Measurements from ENCODE around the gene TUBB4A.
A peak's percentile ranks its signal among the peaks of the same experiment; 100 is the strongest.
"Not testable (repeated sequence)": the region's sequence is repeated elsewhere in the genome, so short reads cannot be mapped to it uniquely, and the experiment has no call there.

TUBB4A gene

DNA sequence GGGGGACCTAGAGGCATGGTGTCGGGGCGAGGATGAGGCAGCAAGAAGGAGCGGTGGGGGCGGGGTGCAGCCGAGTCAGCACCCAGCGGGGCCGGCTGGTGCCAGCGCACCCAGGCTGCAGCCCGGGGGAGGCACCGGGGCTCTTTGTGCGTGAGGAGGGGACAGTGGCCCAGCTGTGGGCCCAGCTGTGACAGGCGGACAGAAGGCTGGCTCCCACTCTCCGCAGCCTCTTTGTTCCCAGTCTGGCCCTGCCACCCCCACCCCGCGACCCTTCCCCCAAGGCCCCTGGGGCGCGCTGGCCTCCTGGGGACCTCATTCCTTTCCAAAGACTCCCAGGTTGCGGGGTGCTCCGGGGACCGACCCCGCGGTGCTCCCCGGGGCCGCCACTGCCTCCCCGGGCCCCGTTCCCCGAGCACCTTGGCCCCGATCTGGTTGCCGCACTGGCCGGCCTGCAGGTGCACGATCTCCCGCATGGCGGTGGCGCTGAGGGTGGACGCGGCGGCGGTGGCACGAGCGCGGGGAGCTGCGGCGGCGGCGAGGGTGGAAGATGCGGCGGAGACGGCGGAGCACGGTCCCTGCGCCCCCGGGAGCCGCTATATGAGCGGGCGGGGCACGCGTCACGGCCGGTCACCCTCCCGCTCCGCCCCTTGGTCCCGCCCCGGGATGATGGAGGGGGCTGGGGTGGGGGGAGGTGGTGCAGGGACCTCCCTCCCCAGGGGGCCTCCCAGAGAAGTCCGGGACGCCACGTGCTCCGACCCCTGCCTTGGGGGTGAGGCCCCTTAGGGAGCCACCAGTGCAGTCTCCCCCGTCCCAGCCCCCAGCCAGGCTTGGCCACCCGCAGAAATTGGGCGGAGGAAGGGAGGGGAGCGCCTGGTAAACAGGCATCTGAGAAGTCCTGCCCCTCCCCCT lies at the start of gene TUBB4A:
Gene TUBB4A (minus strand): TSS at position 570 of the 909 bp plus-strand sequence. CDS start 97 bp downstream, at position 473.
- no peak for DNase-seq

DNA sequence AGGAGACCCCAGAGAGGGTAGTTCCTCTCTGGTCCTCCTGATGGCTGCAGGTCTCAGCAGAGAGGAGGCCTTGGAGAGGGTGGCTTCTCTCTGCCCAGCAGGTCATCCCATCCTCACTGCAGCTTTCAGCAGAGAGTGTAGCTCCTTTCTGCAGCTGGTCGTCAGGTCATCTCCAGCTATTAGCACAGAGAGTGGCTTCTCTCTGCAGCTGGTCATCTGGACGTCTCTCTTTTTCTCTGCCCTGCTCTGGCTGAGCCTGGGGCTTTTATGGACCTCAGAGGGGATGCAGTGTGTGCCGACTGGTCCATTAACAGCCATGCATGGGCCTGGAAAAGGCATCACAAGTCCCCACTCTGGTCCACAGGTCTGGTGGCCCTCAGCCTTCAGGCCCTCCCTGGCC lies 49.0 kb upstream of the TUBB4A start:
- no peak for DNase-seq

DNA sequence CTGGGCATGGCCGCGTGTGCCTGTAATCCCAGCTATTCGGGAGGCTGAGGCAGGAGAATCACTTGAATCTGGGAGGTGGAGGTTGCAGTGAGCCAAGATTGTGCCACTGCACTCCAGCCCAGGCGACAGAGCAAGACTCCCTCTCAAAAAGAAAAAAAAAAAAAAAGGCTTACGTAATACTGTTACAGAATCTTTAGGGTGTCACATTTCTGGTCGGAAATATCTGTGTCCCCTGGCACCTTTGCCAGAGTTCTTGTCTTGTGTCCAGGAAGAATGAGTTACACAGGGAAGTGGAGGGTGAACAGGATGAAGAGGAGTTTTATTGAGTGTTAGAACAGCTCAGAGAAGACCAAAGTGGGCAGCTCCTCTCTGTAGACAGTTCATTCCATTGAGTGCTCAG lies 48.6 kb upstream of the TUBB4A start:
- DNase-seq: not testable (repeated sequence)

DNA sequence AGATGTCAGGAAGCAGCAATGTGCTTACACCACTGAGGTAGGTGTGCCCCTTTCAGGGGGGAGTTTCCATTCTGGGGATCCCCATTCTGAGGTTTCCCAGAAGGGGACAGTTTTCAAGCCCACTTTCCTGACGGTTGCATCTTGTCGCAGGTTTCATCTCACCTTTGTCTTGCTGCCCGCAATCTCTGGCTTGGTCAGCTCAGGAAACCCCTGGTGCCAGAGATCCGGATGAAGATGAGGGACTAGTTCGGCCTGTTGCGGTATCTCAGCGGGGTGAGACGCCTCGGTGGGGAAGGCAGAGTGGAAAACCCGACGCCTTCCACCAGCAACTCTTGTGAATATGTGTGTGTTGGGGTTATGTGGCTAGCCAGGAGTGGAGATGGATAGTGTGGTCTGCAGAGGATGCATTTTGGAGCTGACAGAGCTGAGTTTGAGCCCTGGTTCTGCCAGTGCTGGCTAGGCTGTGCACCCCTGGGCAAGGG lies 41.8 kb upstream of the TUBB4A start:
- no peak for DNase-seq

DNA sequence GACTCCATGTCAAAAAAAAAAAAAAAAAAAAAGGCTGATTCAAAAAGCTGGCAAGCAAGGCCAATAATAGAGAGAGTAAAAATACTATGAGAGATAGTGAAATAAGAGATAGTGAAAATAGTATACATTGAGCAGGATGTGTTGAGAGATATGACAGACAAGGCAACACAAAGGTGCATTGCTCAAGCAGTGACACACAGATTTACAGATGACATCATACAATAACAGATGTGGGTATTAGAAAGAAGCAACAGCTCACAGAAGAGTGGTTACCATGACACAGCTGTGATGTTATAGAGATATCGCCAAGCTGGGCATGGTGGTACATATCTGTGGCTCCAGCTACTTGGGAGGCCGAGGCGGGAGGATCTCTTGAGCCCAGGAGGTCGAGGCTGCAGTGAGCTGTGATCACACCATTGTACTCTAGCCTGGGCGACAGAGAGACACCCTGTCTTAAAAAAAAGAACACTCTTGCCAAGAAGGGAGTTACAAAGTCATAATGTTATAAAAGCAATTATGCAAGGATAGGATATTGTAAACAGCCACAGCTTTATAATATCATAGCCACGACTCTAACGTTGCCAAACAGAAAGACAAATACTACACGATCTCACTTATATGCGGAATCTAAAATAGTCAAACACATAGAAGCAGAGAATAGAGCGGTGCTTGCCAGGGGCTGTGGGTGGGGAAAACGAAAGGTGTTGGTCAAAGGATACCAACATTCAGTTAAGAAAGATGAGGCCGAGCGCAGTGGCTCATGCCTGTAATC lies 39.0 kb upstream of the TUBB4A start:
- DNase-seq: no peak

DNA sequence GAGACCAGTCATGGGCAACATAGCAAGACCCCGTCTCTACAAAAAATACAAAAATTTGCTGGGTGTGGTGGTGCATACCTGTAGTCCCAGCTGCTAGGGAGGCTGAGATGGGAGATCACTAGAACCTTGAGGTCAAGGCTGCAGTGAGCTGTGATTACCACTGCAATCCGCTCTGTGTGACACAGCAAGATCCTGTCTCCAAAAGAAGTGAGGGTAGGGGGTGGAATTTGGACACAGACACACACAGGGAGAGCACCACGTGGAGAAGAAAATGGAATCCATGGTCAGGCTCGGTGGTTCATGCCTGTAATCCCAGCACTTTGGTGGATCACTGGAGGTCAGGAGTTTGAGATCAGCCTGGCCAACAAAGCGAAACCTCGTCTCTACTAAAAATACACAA lies 37.4 kb upstream of the TUBB4A start:
- DNase-seq: no peak

DNA sequence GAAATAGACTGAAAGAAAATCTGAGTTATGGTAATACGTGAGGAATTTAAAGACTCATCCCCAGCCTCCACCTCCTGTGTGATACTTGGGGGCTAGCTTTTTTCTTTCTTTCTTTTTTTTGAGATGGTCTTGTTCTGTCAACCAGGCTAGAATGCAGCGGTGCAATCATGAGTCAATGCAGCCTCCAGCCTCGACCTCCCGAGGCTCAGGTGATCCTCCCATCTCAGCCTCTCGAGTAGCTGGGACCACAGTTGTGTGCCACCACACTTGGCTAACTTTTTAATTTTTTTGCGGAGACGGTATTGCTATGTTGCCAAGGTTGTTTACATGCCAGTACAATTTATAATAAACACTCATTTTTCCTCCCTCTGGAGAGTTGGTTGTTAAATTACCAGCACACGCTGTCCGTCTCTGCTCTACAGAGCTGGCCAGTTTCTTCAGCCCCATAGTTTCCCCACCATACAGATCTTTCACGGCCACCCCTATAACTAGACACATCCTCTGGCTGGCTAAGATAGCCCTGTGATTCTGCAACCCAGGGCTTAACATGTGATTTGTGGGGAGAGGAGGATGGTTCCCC lies 33.5 kb upstream of the TUBB4A start:
- no peak for DNase-seq

DNA sequence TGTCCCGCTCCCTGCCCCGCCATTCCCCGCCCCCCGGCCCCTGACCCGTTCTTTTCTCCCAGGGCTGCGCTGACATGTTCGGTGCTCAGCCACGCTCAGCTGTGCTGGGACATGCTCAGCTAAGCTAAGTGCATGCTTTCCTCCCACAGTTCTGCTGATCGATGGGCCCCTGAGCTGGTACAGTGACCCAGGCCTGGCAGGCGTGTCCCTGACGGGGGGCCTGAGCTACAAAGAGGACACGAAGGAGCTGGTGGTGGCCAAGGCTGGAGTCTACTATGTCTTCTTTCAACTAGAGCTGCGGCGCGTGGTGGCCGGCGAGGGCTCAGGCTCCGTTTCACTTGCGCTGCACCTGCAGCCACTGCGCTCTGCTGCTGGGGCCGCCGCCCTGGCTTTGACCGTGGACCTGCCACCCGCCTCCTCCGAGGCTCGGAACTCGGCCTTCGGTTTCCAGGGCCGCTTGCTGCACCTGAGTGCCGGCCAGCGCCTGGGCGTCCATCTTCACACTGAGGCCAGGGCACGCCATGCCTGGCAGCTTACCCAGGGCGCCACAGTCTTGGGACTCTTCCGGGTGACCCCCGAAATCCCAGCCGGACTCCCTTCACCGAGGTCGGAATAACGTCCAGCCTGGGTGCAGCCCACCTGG lies 32.5 kb upstream of the TUBB4A start:
- no peak for DNase-seq

DNA sequence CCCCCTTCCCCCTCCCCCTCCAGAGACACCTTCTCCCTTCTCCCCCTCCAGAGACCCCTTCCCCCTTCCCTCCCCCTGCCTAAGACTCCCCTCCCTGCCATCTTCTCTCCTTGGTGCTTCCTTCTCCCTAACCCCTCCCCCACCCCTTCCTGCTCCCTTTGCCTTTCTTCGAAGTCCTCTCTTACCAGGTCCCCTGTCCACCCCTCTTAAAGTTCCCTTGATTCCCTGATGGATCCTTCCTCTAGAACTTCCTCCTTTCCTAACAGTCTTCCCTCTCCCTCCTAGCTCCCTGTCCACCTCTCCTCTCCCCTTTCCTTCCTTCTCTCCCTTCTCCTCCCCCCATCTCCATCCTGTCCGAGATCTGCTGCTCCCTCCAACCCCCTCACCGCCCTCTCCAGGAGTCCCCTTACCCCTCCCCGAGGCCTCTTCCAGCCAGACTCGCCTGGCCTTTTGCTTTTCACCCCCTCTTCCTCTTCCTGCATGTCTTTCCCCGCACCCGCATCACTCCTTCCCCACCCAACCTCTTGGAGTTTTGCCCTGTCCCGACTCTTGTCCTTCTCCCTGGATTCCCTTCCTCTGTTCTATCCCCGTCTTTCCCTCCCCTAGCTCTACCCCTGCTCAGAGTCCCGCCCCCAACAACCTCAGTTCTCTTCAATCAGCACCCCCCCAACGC lies 31.8 kb upstream of the TUBB4A start:
- DNase-seq: no peak

DNA sequence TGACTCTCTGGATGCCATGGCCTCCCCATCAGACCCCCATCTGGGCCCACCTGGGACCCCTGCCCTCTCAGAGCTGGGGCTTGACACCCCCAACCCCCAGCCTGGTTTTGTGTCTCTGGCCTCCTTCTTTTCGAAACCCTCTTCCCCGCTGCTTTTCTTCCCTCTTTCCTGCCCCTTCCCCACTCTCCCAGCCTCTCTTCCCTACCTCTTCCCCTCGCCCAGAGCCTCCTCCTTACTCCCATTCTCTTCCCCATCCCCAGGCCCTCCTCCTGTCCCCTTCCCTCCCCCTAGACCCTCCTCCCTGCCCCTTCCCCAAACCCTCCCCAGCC lies 30.9 kb upstream of the TUBB4A start:
- no peak for DNase-seq

DNA sequence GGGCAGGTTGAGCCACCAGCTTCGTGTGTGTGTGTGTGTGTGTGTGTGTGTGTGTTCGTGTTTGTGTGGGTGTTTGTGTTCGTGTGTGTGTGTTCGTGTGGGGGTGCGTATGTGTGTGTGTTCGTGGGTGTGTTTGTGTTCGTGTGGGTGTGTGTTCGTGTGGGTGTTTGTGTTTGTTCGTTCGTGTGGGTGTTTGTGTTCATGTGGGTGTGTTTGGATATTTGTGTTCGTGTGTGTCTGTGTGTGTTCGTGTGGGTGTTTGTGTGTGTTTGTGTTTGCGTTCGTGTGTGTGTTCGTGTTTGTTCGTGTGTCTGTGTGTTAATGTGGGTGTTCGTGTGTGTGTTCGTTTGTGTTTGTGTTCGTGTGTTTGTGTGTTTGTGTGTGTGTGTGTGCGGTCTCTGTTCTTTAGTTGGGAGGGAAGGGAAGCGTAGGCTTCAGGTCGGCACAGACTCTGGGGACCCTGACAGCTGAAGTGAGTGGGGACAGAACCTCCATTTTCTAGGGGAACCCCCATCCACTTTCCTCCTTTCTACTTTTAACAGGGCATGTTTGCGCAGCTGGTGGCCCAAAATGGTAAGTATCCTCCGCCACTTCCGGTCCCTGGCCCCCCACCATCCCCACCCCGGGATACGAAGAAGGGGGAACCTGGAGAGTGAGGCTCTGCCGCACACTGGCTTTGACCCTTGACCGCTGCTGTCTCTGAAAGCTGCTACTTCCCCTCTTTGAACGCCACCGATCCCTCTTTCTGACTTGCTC lies 30.3 kb upstream of the TUBB4A start:
- DNase-seq: no peak

DNA sequence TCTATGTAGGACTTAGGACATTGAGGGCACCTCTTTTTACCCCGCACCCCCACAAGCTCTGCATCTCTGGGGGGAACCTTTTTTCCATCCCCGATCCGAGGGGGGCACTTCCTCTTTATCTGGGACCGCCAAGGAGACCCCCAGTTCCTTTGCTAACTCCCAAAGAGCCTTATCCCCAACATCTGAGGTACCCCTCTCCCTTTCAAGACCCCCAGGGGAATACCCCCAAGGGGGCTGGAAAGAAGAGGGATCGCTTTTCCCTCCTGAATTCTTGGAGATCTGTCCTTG lies 29.8 kb upstream of the TUBB4A start:
- DNase-seq: no peak

DNA sequence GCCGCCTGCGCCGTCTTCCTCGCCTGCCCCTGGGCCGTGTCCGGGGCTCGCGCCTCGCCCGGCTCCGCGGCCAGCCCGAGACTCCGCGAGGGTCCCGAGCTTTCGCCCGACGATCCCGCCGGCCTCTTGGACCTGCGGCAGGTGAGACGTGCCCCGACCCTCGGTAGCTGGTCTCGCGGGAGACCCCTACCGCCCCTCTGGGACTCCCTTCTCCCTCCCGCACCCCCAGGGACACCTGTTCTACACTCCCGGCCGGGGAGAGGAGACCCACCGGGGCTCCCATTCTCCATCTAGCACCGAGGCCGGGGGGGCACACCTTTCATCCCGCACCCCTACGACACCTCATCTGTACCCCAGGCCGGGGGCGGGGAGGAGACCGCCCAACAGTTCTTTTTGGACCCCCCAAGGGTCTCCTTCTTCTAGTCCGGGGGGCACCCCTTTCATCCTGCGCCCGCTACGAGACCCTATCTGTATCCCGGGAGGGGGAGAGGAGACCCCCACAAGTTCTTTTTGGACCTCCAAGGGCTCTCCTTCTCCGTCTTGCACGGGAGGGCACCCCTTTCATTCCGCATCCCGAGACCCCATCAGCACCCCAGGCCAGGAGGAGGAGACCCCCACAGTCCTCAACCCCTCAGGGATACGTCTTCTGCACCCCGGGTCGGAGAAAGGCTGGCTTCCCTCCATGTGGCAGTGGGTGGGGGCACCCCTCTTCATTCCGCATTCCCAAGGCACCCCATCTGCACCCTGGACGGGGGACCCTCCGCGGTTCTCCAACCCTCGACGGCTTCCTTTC lies 29.2 kb upstream of the TUBB4A start:
- DNase-seq: no peak

DNA sequence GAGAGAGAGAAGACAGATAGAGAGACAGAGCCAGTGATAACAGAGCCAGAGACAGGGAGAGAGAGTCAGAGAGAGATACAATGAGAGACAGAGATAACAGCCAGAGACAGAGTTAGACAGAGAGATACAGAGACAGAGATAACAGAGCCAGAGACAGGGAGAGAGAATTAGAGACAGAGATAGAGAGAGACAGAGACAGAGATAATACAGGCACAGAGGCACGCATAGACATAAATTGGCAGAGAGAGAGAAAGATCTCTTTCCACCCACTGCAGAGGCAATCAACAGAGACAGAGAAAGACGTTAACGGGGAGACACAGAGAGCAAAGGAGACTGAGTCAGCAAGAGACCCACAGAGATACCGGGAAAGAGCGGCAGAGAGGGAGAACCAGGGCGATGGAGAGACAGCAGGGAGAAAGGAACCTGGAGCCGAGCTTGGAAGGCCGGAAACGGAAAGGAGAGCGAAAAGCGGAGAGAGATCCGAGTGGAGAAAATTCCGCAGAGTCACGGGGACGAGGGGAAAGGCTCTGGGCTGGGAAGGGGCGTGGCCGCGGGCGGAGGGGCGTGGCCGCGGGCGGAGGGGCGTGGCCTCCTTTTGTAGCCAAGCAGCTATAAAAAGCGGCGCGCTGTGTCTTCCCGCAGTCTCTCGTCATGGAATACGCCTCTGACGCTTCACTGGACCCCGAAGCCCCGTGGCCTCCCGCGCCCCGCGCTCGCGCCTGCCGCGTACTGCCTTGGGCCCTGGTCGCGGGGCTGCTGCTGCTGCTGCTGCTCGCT lies 28.5 kb upstream of the TUBB4A start, which contains the start of gene TNFSF9:
Gene TNFSF9 (plus strand): TSS at position 641 of the 777 bp plus-strand sequence. CDS start 11 bp downstream, at position 652.
- peak in 1 of 2 experiments; percentile 58 for DNase-seq

DNA sequence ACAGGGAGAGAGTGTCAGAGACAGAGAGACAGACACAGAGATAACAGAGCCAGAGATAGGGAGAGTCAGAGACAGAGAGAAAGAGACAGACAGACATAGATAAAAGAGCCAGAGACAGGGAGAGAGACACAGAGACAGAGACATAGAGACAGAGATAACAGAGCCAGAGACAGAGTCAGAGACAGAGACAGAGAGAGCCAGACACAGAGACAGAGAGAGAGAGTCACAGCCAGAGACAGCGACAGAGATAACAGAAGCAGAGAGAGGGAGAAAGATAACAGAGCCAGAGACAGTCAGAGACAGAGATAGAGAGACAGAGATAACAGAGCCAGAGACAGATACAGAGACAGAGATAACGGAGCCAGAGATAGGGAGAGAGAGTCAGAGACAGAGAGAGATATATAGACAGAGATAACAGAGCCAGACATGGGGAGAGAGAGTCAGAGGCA lies 27.9 kb upstream of the TUBB4A start:
- DNase-seq: no peak

DNA sequence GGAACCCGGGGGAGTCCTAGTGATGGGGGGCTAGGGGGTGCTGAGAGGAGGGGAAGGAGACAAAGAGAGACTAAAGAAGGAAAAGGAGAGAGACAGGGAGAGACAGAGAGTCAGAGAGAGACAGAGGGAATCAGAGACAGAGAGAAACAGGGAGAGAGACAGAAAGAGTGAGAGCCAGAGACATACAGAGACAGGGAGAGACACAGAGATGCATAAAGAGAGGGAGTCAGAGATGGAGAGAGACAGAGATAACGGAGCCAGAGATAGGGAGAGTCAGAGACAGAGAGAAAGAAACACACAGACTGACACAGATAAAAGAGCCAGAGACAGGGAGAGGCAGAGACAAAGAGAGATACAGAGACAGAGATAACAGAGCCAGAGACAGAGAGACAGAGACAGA lies 27.2 kb upstream of the TUBB4A start:
- no peak for DNase-seq

DNA sequence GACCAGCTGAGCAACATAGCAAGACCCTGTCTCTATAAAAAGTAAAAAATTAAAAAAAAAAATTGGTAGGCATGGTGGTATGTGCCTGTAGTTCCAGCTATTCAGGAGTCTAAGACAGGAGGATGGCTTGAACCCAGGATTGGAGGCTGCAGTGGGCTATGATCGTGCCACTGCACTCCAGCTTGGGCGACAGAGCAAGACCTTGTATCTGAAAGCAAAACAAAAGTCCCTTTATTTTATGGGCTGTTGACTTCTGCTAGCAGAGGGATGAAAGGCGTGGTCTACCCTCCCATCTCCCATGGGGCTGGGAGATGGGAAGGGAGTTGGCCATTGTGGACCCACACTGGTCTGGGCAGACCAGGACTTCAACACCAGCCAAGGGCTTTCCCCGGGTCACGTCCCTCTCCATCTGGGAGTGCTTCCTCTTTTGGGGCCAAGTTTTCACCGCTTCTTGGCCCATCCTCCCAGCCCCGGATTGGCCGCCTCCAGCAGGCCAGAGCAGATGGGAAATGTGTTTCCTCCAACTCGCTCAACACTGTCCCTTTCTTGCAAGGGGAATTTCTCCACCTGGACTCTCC lies 26.5 kb upstream of the TUBB4A start:
- no peak for DNase-seq

DNA sequence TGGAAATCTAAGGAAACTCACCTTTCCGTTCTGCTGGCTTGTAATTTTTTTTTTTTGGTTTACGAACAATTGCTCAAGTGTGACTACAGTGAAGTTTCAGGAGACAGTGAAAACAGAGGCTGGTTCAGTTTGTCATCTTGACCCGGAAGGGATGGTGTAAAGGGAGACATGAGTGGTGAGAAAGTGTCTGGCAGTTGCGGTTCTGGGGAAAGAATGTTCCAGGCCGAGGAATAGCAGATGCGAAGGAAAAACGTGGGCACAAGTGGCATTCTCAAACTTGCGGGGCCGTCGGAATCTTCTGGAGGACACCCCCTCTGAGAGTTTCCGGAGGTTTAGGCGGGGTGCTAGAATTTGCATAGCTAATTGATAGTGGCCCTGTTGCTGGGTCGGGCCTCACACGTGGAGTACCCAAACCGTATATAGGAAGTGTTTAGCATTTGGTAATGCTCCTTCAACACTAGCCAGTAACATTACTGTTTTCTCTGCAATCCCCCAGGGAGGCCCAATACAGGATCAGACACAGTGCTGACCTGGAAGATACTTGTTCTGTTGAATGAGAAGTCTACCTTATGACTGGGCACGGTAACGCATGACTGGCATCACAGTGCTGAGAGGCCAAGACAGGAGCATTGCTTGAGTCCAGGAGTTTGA lies 25.9 kb upstream of the TUBB4A start:
- DNase-seq: no peak

DNA sequence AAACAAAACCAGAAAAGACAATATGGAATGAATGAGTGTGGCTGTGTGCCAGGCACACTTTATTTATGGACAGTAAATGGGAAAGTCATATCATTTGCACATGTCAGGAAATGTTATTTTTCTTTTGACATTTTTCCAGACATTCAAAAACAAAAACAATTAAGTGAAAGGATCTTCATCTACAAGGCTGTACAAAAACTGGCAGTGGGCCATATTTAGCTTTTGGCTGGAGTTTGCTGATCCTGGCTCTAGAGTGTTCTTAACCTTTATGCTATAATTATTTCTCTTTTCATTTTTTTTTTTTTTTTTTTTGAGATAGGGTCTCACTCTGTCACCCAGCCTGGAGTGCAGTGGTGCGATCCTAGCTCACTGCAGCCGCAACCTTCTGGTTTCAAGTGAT lies 22.2 kb upstream of the TUBB4A start:
- DNase-seq: no peak

All from NCI-H446 (cell line).